K562 (cell line): ENCODE data around the gene ADAM15. TPM values are rescaled to one million over a fixed set of nuclear protein-coding genes. Genes with fewer than 3 reads are reported as not detected.
A peak's percentile ranks its signal among the peaks of the same experiment; 100 is the strongest.

Source experiments
- ADNP ChIP-seq: fragments of 200-800 bp; sonication (Bioruptor generic); IDR thresholded peaks from 2 replicates; pipeline ENCODE4 v1.6.1; 2016; ENCODE audit warnings: missing genetic modification characterization, missing compliant biosample characterization
- ATF6 ChIP-seq: sonication (generic); formaldehyde crosslinking; IDR thresholded peaks from 2 replicates; pipeline ENCODE4 v1.4.0; 2020; ENCODE audit warnings: mild to moderate bottlenecking, missing genetic modification reagents
- DEAF1 ChIP-seq: fragments of 450-650 bp; formaldehyde crosslinking; IDR thresholded peaks from 2 replicates; pipeline ENCODE4 v1.4.0; 2020; ENCODE audit warnings: mild to moderate bottlenecking, moderate library complexity
- ELF1 ChIP-seq: fragments of 200-800 bp; sonication (Bioruptor generic); IDR thresholded peaks from 2 replicates; pipeline ENCODE4 v1.6.1; 2016; ENCODE audit warnings: missing genetic modification characterization, missing compliant biosample characterization
- ERF ChIP-seq: fragments of 450-650 bp; formaldehyde crosslinking; IDR thresholded peaks from 2 replicates; pipeline ENCODE4 v1.4.0; 2020; ENCODE audit warnings: mild to moderate bottlenecking, mixed read lengths
- HBP1 ChIP-seq: fragments of 450-650 bp; formaldehyde crosslinking; IDR thresholded peaks from 2 replicates; pipeline ENCODE4 v1.4.0; 2022; ENCODE audit warnings: missing genetic modification characterization
- JUN ChIP-seq, 2 experiments: sonication (generic) in 1 of 2; formaldehyde crosslinking in 1 of 2; IDR thresholded peaks; 2 replicates each; pipeline versions ENCODE4 v1.6.1 to v1.8.0; 2012 to 2022; ENCODE audit warnings: borderline replicate concordance in 2 of 2, mild to moderate bottlenecking in 2 of 2, improper control_type of control experiment in 1 of 2, low read depth in 1 of 2, low read length in 1 of 2, missing genetic modification reagents in 1 of 2
- MTA3 ChIP-seq: fragments of 450-650 bp; formaldehyde crosslinking; IDR thresholded peaks from 2 replicates; pipeline ENCODE4 v1.6.1; 2017; ENCODE audit warnings: mild to moderate bottlenecking, borderline replicate concordance
- NFE2L1 ChIP-seq: fragments of 450-650 bp; IDR thresholded peaks from 2 replicates; pipeline ENCODE4 v1.6.1; 2016; ENCODE audit warnings: missing genetic modification characterization, low read depth, mild to moderate bottlenecking, missing compliant biosample characterization, moderate library complexity, borderline replicate concordance
- SMC3 ChIP-seq: conservative IDR thresholded peaks from 2 replicates; pipeline ENCODE4 v1.6.1; 2011; ENCODE audit warnings: low read depth, low read length, improper control_type of control experiment; ENCODE audit not compliant: insufficient read depth
- ZNF212 ChIP-seq: fragments of 450-650 bp; formaldehyde crosslinking; IDR thresholded peaks from 2 replicates; pipeline ENCODE4 v1.4.0; 2020; ENCODE audit warnings: mild to moderate bottlenecking
- polyA plus RNA-seq, 8 experiments: library from polyadenylated mRNA; depleted of rRNA in 4 of 8; stranded (reverse) in 5 of 8; unstranded in 3 of 8; fragments of >200 nt; fragmentation: Nextera tagmentation in 2 of 8; fragmentation: Illumina TruSeq in 1 of 8; extraction: Ambion mirVana in 2 of 8; extraction: Trizol in 1 of 8; gene quantifications; 2 replicates each; pipeline versions ENCODE4 v1.2.1 to v1.2.3, GENCODE V29; 2011 to 2014; ENCODE audit warnings: inconsistent platforms in 1 of 8, missing spikeins in 1 of 8
- total RNA-seq, 7 experiments: library from RNA; depleted of rRNA in 6 of 7; stranded (reverse); fragments of >200 nt in 6 of 7; fragmentation: Illumina TruSeq in 2 of 7; extraction: Trizol in 2 of 7; gene quantifications; 2 replicates each; pipeline versions ENCODE4 v1.2.1 to v1.2.3, GENCODE V29; 2011 to 2021; ENCODE audit warnings: low replicate concordance in 1 of 7
- TF ChIP-seq, protein P1 (sequence below): fragments of 150-350 bp; conservative IDR thresholded peaks from 2 replicates; pipeline ENCODE4 v1.6.1; 2014; ENCODE audit warnings: low read length
- TF ChIP-seq, protein P2 (sequence below), 3 experiments: fragments of 200-800 bp in 1 of 3; sonication (Bioruptor generic) in 1 of 3; sonication (generic) in 1 of 3; formaldehyde crosslinking in 1 of 3; IDR thresholded peaks; 2 replicates each; pipeline versions ENCODE4 v1.6.1 to v1.8.0; 2016 to 2022; ENCODE audit warnings: mild to moderate bottlenecking in 2 of 3, missing compliant biosample characterization in 2 of 3, missing genetic modification characterization in 2 of 3, missing genetic modification reagents in 1 of 3

ADAM15 gene
- total and polyA plus RNA-seq, 9 of the 15 experiments (the other 6 are each of a cell fraction or from before 2014, with no cell fraction given), result 0.69 to 72.3 (median 32.8) TPM

DNA sequence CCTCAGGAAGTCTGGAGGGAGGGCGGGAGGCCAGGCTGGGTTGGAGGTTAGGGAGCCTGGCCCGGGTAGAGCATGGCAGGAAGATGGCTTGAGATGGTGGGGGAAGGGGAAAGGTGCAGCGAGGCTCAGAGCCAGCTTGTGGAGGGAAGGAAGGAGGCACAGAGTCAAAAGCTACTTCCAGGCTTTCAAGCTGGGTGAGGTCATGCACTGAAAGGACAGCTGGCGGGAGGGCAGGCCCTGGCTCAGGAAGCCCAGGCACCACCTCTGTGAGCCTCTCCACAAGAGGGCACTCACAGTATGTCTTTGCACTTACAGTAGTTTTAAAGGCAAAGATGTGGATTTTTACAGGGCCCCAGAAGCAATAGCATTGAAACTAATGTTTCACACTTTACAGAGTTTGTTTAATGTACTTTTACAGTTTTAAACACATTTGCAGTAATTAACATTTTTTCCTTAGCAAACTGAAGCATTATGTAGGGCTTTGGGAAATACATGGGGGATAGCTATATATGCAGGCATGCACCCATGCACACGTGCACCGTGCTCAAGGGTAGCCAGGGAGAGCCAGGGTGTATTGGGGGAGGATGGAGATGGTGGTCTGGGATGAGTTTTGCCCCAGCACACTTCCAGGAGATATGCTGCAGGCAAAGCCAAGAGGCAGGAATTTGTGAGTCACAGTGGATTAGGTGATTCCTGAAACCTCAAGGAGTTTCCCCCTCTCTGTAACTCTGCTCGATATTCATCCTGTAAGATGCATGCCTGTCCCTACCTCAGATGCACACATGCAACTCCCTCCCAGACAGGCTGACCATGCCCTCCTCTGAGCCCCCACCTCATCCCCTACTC is 6.1 kb upstream of the ADAM15 start (continued):
- TF ChIP-seq, protein P1, sequence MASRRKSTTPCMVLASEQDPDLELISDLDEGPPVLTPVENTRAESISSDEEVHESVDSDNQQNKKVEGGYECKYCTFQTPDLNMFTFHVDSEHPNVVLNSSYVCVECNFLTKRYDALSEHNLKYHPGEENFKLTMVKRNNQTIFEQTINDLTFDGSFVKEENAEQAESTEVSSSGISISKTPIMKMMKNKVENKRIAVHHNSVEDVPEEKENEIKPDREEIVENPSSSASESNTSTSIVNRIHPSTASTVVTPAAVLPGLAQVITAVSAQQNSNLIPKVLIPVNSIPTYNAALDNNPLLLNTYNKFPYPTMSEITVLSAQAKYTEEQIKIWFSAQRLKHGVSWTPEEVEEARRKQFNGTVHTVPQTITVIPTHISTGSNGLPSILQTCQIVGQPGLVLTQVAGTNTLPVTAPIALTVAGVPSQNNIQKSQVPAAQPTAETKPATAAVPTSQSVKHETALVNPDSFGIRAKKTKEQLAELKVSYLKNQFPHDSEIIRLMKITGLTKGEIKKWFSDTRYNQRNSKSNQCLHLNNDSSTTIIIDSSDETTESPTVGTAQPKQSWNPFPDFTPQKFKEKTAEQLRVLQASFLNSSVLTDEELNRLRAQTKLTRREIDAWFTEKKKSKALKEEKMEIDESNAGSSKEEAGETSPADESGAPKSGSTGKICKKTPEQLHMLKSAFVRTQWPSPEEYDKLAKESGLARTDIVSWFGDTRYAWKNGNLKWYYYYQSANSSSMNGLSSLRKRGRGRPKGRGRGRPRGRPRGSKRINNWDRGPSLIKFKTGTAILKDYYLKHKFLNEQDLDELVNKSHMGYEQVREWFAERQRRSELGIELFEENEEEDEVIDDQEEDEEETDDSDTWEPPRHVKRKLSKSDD, result no peak
- TF ChIP-seq ELF1 (tag) (no peak), ADNP (tag) (no peak), ERF (CRISPR knock-in tag) (no peak; the same call in 1 of the 2 replicates), ZNF212 (CRISPR knock-in tag) (no peak), DEAF1 (CRISPR knock-in tag) (peak; percentile 71), SMC3 (peak; percentile 80), HBP1 (CRISPR knock-in tag) (no peak), JUN (IDR thresholded peaks at IDR 0.05; ENCODE audit: borderline replicate concordance, low read depth, low read length) (peak; percentile 53; the same call in 1 of the 2 replicates), JUN (CRISPR knock-in tag; IDR thresholded peaks at IDR 0.05; ENCODE audit: borderline replicate concordance) (no peak), ATF6 (CRISPR knock-in tag) (no peak), MTA3 (no peak), NFE2L1 (tag) (no peak)
- TF ChIP-seq, protein P2, sequence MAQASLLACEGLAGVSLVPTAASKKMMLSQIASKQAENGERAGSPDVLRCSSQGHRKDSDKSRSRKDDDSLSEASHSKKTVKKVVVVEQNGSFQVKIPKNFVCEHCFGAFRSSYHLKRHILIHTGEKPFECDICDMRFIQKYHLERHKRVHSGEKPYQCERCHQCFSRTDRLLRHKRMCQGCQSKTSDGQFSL (CRISPR knock-in tag; IDR thresholded peaks at IDR 0.05), result no peak
- TF ChIP-seq, protein P2 (tag; IDR thresholded peaks at IDR 0.05), result no peak
